K562 (cell line): ENCODE data around the gene MAMDC2. TPM values are rescaled to one million over a fixed set of nuclear protein-coding genes. Genes with fewer than 3 reads are reported as not detected.
"Not testable (repeated sequence)": the region's sequence is repeated elsewhere in the genome, so short reads cannot be mapped to it uniquely, and the experiment has no call there.

ENCODE experiments used
- ATAC-seq: fragments of 200-7000 bp; cut with Tn5 transposase; 3 replicates; pipeline ENCODE4 v1.9.1; 2020; ENCODE audit warnings: moderate library complexity
- BruUV-seq: library from RNA; stranded (reverse); fragments of 400-500 nt; replicated peaks from 2 replicates; lab custom pipeline; 2021; lab: Mats Ljungman, UMichigan
- CTCF ChIA-PET: fragments of 300-600 bp; formaldehyde crosslinking; extraction: SDS; loops from one replicate; lab custom pipeline; 2021; ENCODE audit warnings: low intra/inter-chr PET ratio; lab: Yijun Ruan, JAX
- POLR2A ChIA-PET: fragments of 300-600, 350-650 bp; sonication (Branson Sonifier 250); formaldehyde crosslinking; extraction: SDS; loops from one replicate; lab custom pipeline; 2021; ENCODE audit warnings: antibody characterized with exemption, inconsistent platforms; lab: Yijun Ruan, JAX
- DNase-seq, 4 experiments: peaks; one replicate each; pipeline versions ENCODE4 v3.0.0 to v3.0.0-alpha.2; 2011 to 2018; ENCODE audit warnings: low spot score in 3 of 4, mixed read lengths in 3 of 4; ENCODE audit errors: extremely low read depth in 1 of 4
- FAIRE-seq: peaks from 2 replicates; lab custom pipeline; 2011; peaks lifted over from hg19 to GRCh38; lab: Jason Lieb, UNC
- H2AFZ ChIP-seq: 2 replicates; pipeline ENCODE4 v1.6.0; 2011; ENCODE audit warnings: low read depth, low read length, control low read depth, inconsistent platforms
- H3K27ac ChIP-seq: fragments of 200-600 bp; 3 replicates; pipeline ENCODE4 v1.8.0; 2011; ENCODE audit warnings: low read depth, mild to moderate bottlenecking, control low read depth, inconsistent platforms, low read length, moderate library complexity, mixed read lengths; ENCODE audit errors: extremely low read depth
- H3K27me3 ChIP-seq, 2 experiments: fragments of 300-600 bp in 1 of 2; 2 replicates in 1 of 2; 3 replicates in 1 of 2; pipeline versions ENCODE4 v1.6.0 to v1.8.0; 2011; ENCODE audit warnings: inconsistent platforms in 2 of 2, low read length in 2 of 2, mild to moderate bottlenecking in 1 of 2, mixed read lengths in 1 of 2, moderate library complexity in 1 of 2; ENCODE audit not compliant: control insufficient read depth in 2 of 2, insufficient read depth in 2 of 2
- H3K36me3 ChIP-seq: fragments of 300-600 bp; 3 replicates; pipeline ENCODE4 v1.8.0; 2011; ENCODE audit warnings: mild to moderate bottlenecking, low read length, inconsistent platforms; ENCODE audit not compliant: control insufficient read depth, insufficient read depth
- H3K4me1 ChIP-seq, 2 experiments: fragments of 200-600 bp in 1 of 2; replicated peaks in 1 of 2; 2 replicates in 1 of 2; 3 replicates in 1 of 2; pipeline versions ENCODE4 v1.5.1 to v1.8.0; 2011; ENCODE audit warnings: inconsistent platforms in 2 of 2, low read length in 2 of 2, mild to moderate bottlenecking in 1 of 2, mixed read lengths in 1 of 2, moderate library complexity in 1 of 2; ENCODE audit not compliant: control insufficient read depth in 2 of 2, insufficient read depth in 2 of 2
- H3K4me2 ChIP-seq: 2 replicates; pipeline ENCODE4 v1.6.1; 2011; ENCODE audit warnings: low read length, control low read depth, inconsistent platforms, mixed read lengths; ENCODE audit not compliant: insufficient read depth
- H3K4me3 ChIP-seq: fragments of 200-600 bp; sonication (generic), shearing (Covaris generic); 2 replicates; pipeline ENCODE4 v1.5.1; 2016; ENCODE audit warnings: control low read depth, inconsistent platforms
- H3K79me2 ChIP-seq: fragments of 200-600 bp; 3 replicates; pipeline ENCODE4 v1.8.0; 2011; ENCODE audit warnings: low read length, inconsistent platforms; ENCODE audit not compliant: control insufficient read depth, insufficient read depth
- H3K9ac ChIP-seq, 2 experiments: 2 replicates each; pipeline versions ENCODE4 v1.6.0 to v1.6.1; 2011; ENCODE audit warnings: low read depth in 2 of 2, low read length in 2 of 2, control low read depth in 1 of 2, inconsistent platforms in 1 of 2, mild to moderate bottlenecking in 1 of 2, mixed read lengths in 1 of 2; ENCODE audit not compliant: insufficient read depth in 1 of 2
- H3K9me1 ChIP-seq: one replicate; pipeline ENCODE4 v1.6.0; 2011; ENCODE audit warnings: inconsistent platforms, mild to moderate bottlenecking, low read length, moderate library complexity; ENCODE audit not compliant: control insufficient read depth, insufficient read depth
- H3K9me3 ChIP-seq: replicated peaks from 2 replicates; pipeline ENCODE4 v1.5.1; 2011; ENCODE audit warnings: low read depth, low read length, inconsistent platforms; ENCODE audit not compliant: control insufficient read depth, insufficient read depth
- H4K20me1 ChIP-seq: replicated peaks from 2 replicates; pipeline ENCODE4 v1.6.1; 2011; ENCODE audit warnings: low read length, inconsistent platforms, mixed read lengths; ENCODE audit not compliant: control insufficient read depth, insufficient read depth
- TAF1 ChIP-seq: IDR thresholded peaks from 2 replicates; pipeline ENCODE4 v1.6.1; 2011; ENCODE audit warnings: mild to moderate bottlenecking, low read length, moderate library complexity; ENCODE audit not compliant: insufficient read depth, control insufficient read depth, severe bottlenecking; ENCODE audit errors: extremely low read depth
- WGBS: fragments of 100-300 bp; shearing (Covaris generic); methylation state at CpG from one replicate; pipeline ENCODE4 v1.1.6; 2016; ENCODE audit warnings: low coverage, mixed read lengths; ENCODE audit not compliant: insufficient coverage; ENCODE audit errors: missing lambda C conversion rate; 5-methylcytosine and 5-hydroxymethylcytosine counted together
- in situ Hi-C: fragments of 300-500 bp; cut with MboI; formaldehyde crosslinking; loops from 4 replicates; pipeline ENCODE4 v1.15.0; 2018; ENCODE audit warnings: inconsistent platforms, mixed read lengths
- intact Hi-C: fragments of 100-400 bp; cut with micrococcal nuclease; formaldehyde crosslinking; loops from 2 replicates; pipeline ENCODE4 v1.14.2; 2022
- polyA plus RNA-seq, 8 experiments: library from polyadenylated mRNA; depleted of rRNA in 4 of 8; stranded (reverse) in 5 of 8; unstranded in 3 of 8; fragments of >200 nt; fragmentation: Nextera tagmentation in 2 of 8; fragmentation: Illumina TruSeq in 1 of 8; extraction: Ambion mirVana in 2 of 8; extraction: Trizol in 1 of 8; gene quantifications; 2 replicates each; pipeline versions ENCODE4 v1.2.1 to v1.2.3, GENCODE V29; 2011 to 2014; ENCODE audit warnings: inconsistent platforms in 1 of 8, missing spikeins in 1 of 8
- total RNA-seq, 7 experiments: library from RNA; depleted of rRNA in 6 of 7; stranded (reverse); fragments of >200 nt in 6 of 7; fragmentation: Illumina TruSeq in 2 of 7; extraction: Trizol in 2 of 7; gene quantifications; 2 replicates each; pipeline versions ENCODE4 v1.2.1 to v1.2.3, GENCODE V29; 2011 to 2021; ENCODE audit warnings: low replicate concordance in 1 of 7

Gene MAMDC2
- total and polyA plus RNA-seq, 9 of the 15 experiments (the other 6 are each of a cell fraction or from before 2014, with no cell fraction given): 0.01 to 0.03 TPM; not detected in 7

GRCh38 chr9:70232476-70232875 is 188.8 kb downstream of the MAMDC2 start:
- H3K36me3 ChIP-seq: no peaks in the 10 kb centered on the region
- H3K79me2 ChIP-seq: no peaks in the 10 kb centered on the region
- H3K4me3 ChIP-seq: no peak overlapping the region
- no TSS peak for BruUV-seq
- in situ Hi-C loops: no loop called here
- ChIA-PET POLR2A (interaction anchor here (0.8 kb wide), 1 partner anchor 35 kb away, joined by 3 read pairs; no protein-coding TSS in a partner anchor), CTCF (no interaction called here)
- H2AFZ ChIP-seq: no peak overlapping the region
- H3K4me1 ChIP-seq: no peaks in the 10 kb centered on the region; a peak in 1 of 5 replicates
- 0% methylated on average over 3 of the region's 4 CpGs for WGBS
- no peaks in the 10 kb centered on the region; a peak in 1 of 5 replicates for H3K27me3 ChIP-seq
- H4K20me1 ChIP-seq: no peaks in the 10 kb centered on the region
- H3K9me3 ChIP-seq: no peaks in the 10 kb centered on the region
- intact Hi-C loops: no loop called here
- no peak overlapping the region for H3K4me2 ChIP-seq
- TF ChIP-seq TAF1: no peak
- no peak overlapping the region for H3K27ac ChIP-seq
- FAIRE-seq: no peak
- H3K9me1 ChIP-seq: no peaks in the 10 kb centered on the region
- no peak for DNase-seq
- no peak overlapping the region for H3K9ac ChIP-seq
- ATAC-seq: no peak

- 2% methylated on average over 8 of the region's 9 CpGs for WGBS
- H3K79me2 ChIP-seq, H3K27ac ChIP-seq, H3K36me3 ChIP-seq, POLR2A ChIA-PET, CTCF ChIA-PET, ATAC-seq, H4K20me1 ChIP-seq, FAIRE-seq, H3K9me3 ChIP-seq, H3K9me1 ChIP-seq, in situ Hi-C loops, BruUV-seq, H3K27me3 ChIP-seq, H3K4me1 ChIP-seq, intact Hi-C loops, DNase-seq: not testable (repeated sequence)
- Histone ChIP-seq H3K4me3 (0 out of 2 replicates have a peak overlapping the region, but pooled peaks have one; percentile 16), H3K9ac (peak overlapping the region in 1 of 2 experiments; percentile 35; a peak in 1 of 4 replicates), H3K4me2 (peak overlapping the region; percentile 52), H2AFZ (peak overlapping the region; percentile 78)
These were observed 190.6 kb downstream of the MAMDC2 start for GRCh38 chr9:70234208-70234607.
